Fibroblast of the conjunctiva (primary cell): Measurements from ENCODE around the gene MTTP.

Source experiments
- DNase-seq: peaks from one replicate; pipeline ENCODE4 v3.0.0-alpha.2; 2010; ENCODE audit warnings: low read depth

MTTP gene

DNA sequence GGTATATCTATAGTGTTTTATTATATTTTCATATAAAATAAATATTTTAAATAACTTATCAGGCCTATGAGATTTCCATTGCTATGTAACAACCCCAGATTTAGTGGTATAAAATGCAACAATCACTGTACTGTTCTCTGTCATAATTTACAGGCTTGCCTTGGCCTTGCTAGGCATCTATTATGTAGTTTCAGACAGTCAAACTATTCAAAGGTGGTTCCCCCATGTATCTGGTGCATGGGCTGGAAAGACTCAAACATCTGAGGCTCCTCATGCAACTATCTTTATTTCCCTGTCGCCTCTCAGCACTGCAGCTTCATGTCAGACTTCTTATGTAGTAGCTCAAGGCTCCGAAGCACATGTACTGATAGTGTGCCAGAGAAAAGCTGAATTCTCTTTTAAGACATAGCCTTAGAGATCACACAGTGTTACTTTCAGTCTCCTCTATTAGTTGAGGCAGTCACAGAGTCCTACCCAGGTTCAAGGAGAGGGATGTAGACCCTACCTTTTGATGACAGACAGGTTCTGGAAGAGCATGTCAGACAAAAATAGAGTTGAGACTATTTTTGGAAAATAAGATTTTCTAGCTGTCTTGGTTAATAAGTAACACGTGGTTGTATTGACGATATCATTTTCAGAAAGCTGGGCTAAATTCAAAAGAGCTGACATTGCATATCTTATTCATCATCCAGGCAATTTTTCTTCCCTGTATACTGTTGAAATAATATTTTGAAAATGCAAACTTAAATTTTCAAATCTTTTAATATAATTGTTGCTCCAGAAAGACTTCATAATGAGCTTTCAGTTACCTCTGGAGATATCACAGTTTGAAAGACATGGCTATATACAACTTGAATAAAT is 19.4 kb downstream of the MTTP start:
- no peak for DNase-seq

DNA sequence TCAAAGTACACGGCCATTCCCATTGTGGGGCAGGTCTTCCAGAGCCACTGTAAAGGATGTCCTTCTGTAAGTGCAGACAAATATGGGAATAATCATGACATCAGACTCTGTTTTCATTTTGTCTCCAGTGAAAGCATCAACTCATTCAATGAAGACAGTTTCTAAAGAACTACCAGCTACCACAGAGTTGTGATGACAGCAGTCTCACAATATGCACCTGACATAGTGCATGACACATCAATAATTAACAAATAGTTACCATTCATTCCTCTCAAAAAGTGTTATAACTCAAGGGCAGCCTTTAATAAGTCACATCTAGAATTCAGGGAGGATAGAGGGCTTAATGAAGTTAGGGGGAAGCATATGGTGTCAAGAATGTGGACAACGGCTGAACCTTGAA is 20.2 kb downstream of the MTTP start:
- DNase-seq = no peak

DNA sequence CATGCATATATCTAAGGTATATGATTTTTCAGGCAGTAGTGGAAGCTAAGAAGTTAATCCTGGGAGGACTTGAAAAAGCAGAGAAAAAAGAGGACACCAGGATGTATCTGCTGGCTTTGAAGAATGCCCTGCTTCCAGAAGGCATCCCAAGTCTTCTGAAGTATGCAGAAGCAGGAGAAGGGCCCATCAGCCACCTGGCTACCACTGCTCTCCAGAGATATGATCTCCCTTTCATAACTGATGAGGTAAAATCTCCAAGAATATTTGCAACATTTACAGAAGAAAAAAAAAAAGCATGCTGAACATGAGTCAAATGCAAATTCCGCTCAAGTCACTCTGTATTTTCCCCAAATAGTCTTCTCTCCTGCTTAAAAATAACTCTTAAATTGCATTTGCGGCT is 32.1 kb downstream of the MTTP start:
- DNase-seq = no peak

DNA sequence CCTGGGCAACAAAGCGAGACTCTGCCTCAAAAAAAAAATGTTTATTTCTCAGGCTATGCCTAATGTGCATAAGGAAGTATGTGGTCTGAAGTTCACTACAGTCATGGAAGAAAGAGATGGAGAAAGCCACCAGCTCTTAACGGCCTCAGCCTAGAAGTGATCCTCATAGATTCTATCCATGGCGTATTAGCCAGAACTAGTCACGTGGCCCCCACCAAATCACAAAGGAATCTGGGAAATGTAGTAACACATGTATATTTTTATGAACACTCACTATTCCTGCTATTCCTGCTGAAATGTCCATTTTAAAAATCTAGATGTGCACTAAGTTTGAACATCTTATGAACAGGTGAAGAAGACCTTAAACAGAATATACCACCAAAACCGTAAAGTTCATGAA is 33.8 kb downstream of the MTTP start:
- DNase-seq = no peak

DNA sequence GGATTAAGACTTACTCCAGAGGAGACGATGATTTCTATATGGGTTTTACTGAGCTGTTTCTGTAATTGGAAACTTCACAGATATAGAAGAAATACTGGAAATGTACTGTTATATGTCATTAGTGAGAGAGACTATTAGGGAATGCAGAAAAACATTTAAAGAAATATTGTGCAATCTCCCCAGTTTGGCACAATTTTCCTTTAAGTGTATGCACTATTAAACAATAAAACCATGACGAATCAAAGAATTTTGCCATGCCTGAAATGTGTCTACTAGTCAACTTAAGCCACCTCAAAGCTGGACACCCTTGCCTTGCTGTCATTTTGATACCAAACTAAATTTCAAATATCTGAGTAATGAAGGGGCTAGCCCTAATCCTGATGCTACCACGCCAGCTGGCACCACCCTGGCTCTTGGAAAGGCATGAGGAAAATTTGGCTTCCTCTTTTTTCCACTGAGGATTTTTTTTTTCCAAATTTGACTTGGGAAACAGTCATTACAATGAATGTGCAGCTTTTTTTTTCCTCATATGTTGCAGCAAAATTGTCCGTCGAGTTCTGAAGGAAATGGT is 36.1 kb downstream of the MTTP start:
- DNase-seq = no peak

DNA sequence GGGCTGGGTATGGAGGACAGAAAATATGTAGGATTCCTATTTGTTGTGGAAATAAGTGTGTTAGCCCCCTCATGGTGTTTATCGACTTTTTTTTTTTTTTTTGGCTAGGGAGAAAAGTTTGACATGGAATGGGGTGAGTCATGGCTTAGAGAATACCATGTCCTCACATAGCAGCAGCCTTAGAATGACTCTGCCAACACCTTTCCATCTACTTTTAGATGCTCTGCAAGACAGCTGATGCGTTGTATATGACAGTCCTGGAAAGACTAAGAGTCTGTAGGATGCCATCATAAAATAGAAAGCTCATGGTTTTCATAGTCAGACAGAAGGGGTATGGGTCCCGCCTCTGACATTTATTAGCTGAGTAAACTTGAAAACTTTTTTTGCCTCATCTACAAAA is 37.7 kb downstream of the MTTP start:
- DNase-seq = no peak

DNA sequence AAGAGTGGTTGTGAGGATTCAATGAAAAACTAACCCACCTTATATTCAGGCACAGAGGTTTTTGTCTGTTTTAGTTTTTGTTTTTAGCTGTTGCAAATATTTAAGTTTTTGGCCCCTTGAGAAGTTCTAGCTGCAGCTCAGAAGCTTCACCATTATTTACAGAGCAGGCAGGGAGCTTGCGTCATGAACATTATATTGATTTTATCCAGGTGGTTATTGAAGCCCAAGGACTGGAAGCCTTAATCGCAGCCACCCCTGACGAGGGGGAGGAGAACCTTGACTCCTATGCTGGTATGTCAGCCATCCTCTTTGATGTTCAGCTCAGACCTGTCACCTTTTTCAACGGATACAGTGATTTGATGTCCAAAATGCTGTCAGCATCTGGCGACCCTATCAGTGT is 38.1 kb downstream of the MTTP start:
- DNase-seq = no peak

DNA sequence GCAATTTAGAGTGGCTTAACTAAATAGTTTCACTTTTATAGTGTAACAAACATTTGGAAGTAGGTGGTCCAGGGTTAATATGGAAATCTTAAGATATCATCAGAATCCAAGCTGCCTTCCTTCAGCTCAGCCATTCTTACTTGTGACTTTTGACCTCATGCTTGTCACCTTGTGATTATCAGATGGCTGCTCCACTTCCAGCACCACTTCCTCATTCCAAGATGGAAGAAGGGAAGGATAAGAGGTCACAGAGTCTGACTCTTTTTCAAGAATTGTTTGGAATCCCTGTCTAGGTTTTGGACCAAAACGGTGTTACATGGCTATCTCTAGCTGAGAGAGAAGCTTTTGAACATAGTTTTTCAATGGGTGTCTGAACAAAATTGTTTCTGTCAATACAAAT is 39.9 kb downstream of the MTTP start:
- no peak for DNase-seq

DNA sequence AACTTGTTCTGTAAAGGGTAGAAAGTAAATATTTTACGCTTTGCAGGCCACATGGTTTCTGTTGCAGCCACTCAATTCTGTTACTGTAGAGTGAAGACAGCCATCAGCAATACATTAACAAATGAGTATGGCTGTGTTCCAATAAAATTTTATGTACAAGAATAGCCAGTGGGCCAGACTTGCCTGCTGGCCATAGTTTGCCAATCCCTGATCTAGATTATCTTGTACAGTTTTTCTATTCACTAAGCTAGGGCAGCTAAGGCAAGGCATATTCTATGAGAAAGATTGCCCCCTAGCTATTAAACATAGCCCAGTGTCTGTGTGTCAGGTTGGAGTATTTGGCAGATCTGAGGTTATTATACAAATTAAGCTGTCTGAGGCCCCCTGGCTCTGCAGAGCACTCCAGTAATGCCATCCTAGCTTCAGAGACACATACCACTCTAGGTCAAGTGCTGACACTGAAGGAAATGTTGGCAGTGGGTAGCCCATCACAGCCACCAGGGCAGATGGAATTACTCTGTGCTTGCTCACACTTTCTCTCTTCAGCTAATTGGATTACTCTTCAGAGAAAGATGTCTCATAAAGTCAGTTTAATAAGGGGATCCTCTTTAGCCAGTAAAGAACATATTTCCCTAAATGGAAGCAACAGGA is 40.7 kb downstream of the MTTP start:
- no peak for DNase-seq

DNA sequence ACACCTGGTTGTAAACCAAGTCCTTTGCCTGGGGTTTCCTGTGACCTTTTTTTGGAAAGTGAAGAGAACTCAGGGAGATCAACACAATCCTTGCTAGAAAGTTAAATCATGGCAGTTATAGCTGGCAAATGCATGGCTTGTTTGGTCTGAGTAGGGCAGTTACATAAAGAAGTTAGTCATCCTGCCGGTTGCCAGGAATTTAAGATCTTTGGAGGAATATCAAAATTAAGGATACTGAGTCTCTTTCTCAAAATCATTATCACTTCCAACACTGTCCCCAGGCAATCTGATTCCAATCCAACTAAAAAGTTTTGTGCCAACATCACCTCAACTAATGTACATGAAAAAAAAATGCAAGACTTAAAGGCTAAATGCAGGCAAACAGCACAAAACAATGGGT is 42.8 kb downstream of the MTTP start:
- no peak for DNase-seq

DNA sequence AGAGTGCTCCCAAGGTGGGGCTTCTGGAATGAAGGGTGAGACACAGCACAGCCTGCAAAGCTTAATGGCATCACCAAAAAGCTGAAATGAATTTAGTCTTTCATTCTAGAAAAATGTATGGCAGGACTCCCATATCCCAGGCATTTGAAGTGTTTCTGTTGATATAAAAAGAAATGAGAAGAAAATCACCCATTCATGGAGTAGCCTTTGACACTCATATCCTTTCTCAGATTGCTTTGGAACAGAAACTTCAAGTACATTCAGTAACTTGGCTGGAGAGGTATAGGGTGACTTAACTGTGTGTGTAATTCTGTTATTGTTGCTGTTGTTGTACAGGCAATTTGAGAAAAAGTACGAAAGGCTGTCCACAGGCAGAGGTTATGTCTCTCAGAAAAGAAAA is 47.7 kb downstream of the MTTP start:
- DNase-seq = no peak

DNA sequence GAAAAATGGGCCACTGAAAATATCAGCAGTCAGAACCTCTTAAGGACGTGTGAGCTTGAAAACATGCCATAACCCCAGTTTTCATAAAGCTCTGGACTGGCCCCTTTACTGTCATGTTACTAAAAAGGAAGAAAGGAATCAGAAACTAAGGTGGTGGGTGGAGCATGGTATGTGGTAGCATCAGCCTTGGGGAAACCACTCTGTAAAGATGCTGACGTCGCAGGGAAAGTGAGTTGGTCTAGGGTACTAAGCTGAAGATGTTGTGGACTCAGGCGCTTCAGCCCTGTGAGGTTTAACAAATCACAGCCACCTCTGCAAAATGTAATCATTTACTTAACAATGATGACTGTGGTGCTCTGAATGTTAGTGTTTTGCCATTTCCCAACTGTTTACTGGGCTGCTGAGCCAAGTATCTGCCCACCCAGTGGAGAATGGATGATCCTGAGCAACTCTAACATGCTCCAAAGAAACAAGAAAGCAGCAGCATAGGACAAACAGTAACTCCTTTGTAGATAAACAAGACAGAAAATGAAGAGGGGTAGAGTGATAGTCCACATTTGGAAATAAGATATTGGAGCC is 49.6 kb downstream of the MTTP start:
- no peak for DNase-seq

DNA sequence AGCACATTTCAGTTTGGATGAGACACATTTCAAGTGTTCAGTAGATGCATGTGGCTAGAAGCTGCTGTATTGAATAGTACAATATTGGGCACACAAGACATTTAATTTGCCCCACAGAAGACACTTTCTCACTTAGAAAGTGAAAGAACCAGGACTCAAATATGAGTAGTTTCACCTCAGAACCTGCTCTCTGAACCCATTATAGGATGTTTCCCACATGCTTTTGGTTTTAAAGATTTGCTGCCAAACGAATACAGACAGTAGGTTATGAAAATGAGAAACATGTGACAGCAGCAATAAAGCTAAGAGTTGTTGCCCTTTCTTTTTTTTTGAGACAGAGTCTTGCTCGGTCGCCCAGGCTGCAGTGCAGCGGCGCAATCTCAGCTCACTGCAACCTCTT is 50.7 kb downstream of the MTTP start:
- DNase-seq = no peak

DNA sequence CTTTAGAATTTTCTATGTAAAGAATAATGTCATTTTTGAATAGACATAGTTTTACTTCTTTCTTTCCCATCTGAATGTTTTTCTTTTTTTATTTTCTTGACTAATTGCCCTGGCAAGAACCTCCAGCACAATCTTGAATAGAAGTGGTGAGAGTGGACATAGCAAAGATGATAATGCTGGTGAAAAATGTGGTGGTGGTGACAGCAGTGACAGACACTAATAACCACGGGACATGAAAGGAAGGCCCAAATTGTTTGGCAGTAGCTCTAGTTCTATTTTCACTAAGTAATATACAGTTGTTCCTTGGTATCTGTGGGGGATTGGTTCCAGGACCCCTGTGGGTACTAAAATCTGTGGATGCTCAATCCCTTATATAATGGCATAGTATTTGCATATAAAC is 53.4 kb downstream of the MTTP start:
- no peak for DNase-seq

DNA sequence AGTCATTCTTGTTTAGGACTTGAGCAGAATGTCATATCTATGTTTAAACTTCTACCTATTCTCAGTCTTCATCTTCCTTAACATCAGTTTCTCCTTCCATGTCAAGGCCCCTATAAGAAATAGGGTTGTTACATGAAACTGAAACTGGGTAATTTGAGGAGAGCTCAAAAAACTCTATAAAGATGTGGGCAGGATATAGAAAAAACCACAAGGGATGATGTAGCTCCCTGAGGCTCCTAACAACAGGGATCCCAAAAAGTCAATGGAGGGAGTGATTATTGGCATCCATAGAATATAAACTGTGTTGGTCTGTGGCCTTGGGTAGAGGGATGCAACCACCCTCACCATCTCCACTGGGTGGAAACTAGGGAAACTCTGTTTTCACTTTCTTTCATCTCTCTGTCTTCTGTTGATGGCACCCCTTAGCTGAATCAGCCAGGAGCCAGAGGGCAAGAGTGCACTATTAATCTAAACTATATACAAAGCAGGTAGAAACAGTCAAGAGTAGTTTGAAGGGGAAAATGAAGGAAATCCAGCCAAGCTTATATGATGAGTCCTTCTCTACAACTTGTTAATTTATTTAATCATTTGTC is 55.4 kb downstream of the MTTP start:
- DNase-seq = no peak

DNA sequence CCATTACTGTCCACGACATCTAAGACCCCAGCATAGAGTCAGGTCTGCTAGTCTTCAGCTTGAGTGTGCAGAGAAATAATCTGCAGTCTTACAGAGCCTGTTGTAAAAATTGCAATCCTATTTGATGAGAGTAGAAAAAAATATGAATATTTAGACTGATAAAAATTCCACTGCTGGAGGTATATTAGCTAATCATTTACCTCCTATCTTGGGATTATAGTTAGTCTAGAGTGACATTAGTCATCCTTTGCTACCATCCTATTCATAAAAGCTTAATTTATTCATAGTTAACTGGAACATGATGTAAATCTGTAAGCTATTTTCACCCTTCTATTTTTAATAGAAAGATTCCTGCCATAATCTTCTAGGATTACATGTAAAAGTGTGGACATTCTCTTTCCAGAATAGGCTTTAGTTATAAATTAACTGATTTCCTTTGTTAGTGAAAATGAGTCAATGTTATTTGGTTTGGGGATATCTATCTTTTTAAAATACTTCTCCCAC is 56.3 kb downstream of the MTTP start:
- DNase-seq = no peak

DNA sequence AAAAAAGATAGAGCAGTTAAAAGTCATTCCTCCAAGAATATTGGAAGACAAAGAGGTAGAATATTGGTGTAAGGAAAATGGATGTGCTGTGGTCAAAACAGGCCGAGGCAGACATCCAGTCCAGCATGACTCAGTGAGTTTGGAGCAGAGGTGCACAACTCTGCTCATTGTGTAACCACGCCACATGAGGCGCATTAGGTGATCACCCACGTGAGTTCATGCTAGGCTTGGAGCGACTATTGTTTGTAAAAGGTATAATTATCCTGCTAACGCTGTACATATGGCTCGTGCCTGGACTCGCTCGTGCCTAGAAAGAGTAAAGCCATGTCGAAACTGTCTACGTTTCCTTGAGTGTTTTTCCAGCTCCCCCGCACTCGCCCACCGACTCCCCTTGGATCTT is 59.1 kb downstream of the MTTP start:
- DNase-seq = no peak

DNA sequence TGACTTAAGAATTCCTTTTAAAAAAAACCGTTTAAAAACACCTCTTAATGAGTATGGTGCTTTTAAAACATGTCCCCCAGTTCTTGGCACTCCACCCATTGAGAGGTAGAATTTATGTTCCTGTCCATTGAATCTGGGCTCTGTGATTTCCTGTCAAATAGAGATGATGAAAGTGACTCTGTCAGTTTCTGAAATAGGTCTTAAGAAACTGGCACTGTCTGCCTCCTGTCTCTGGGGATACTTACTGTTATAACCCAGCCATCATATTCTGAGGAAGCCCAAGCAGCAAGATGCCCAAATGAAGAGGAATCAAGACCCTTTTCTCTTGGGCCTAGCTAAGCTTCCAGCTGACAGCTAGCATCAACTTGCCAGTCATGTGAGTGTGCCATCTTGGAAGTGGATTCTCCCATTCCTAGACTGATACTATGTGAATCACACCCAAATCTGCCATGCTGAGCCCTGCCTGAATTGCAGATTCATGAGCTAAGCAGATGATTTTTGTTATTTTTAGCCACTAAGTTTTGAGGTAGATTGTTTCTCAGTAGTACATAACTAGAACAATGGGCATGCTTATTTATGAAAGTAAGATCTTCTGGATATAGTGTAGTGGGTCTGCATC is 60.2 kb downstream of the MTTP start:
- no peak for DNase-seq

DNA sequence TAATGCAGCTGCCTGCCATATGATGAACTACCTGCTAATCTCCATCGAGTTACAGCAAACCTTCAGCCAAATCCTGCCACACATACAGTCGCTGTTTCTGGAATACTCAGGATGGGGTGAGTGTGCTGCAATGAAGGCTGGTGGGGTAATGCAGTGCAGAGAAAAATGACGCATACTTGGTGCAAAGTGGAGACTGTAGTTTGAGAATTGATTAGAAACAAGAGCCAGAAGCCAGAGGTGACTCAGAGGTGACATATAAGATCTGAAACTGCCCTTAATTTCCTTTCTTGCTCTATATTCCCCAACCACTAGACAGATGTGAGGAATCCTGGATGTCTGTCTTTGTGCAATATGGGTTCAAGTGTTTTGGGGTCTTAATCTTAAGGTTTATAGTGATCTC is 61.0 kb downstream of the MTTP start:
- DNase-seq = no peak

DNA sequence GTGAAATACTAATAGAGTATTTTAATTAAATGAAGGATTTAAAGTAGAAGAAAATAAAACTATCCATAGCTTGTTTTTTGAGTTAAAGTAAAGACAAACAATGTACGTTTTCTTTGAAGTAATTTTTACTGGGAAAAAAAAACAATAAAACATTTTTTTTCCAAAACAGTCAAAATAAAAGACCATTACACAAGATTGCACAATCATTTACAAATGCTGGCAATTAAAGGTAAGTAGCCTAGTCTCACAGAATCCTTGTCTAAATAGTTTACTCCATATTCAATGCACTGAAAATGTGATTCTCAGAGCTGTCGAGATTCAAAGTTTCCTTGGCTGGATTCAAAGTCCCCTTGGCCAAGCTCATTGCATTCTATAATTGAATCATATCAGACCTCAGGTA is 61.8 kb downstream of the MTTP start:
- DNase-seq = no peak

DNA sequence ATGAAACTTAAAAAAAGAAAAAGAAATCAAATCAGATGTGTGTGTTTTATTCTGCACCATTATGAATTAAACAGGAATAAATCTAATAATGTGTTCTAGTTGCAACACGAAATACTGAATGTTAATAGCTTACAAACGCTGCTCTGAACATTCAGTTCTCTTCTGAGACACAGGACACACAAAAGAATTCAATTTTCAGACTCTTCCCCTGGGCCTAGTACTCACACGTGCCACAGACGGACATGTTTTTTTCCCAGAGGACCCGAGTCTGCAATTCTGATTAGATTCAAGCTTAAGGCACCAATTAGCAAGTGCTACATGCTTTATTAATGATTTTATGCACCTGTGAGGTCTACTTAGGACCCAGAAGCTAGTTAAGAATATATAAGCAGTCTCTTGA is 62.5 kb downstream of the MTTP start:
- no peak for DNase-seq

DNA sequence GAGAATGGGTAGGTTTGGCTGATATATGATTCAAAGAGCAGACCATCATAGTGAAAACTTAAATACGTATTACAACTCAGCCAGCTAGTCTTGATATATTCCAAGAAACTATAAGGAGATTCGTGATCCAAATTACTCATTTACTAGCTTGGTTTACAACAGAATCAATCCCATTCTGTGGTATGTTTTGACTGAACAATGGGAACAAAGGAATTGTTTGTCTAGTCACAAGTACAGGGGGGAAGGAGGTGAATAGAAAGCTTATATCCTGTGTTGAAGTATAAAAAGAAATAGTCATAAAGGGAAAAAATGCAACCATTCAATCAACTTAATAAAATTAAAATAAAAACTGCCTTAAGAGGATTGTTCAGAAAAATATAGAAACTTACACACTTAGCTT is 66.1 kb downstream of the MTTP start:
- no peak for DNase-seq
